Kidney (tissue), 14 donors: ENCODE results near the gene COX6B2. TPM values are rescaled to one million over a fixed set of nuclear protein-coding genes. Genes with fewer than 3 reads are reported as not detected.

ENCODE experiments used
- DNase-seq, 5 donors: peaks; one replicate each; pipeline ENCODE4 v3.0.0-alpha.2; 2013 to 2020
- FAIRE-seq: peaks from 2 replicates; lab custom pipeline; 2012; peaks lifted over from hg19 to GRCh38; lab: Jason Lieb, UNC
- H3K27ac ChIP-seq, 2 donors: one replicate each; pipeline ENCODE4 v1.7.0; 2013; ENCODE audit warnings: low read depth in 2 of 2, low read length in 2 of 2, inconsistent platforms in 1 of 2
- H3K27me3 ChIP-seq: one replicate; pipeline ENCODE4 v1.7.1; 2013; ENCODE audit warnings: low read length, inconsistent platforms; ENCODE audit not compliant: control insufficient read depth, insufficient read depth
- H3K36me3 ChIP-seq, 3 donors: one replicate each; pipeline versions ENCODE4 v1.7.0 to v1.7.1; 2013; ENCODE audit warnings: low read length in 3 of 3, control low read depth in 1 of 3, inconsistent platforms in 1 of 3; ENCODE audit not compliant: insufficient read depth in 3 of 3, control insufficient read depth in 2 of 3
- H3K4me1 ChIP-seq, 3 donors: one replicate each; pipeline versions ENCODE4 v1.7.0 to v1.7.1; 2013; ENCODE audit warnings: low read length in 3 of 3, inconsistent platforms in 1 of 3, low read depth in 1 of 3; ENCODE audit not compliant: control insufficient read depth in 2 of 3, insufficient read depth in 2 of 3
- H3K4me3 ChIP-seq, 3 donors: one replicate each; pipeline versions ENCODE4 v1.7.0 to v1.8.1; 2013; ENCODE audit warnings: low read length in 3 of 3, control low read depth in 1 of 3, inconsistent platforms in 1 of 3
- H3K9ac ChIP-seq, 3 donors: one replicate each; pipeline versions ENCODE4 v1.7.0 to v1.7.1; 2013; ENCODE audit warnings: low read length in 3 of 3, control low read depth in 1 of 3, inconsistent platforms in 1 of 3
- H3K9me3 ChIP-seq, 3 donors: one replicate each; pipeline versions ENCODE4 v1.7.0 to v1.7.1; 2013; ENCODE audit warnings: low read length in 3 of 3, control low read depth in 1 of 3, inconsistent platforms in 1 of 3; ENCODE audit not compliant: control insufficient read depth in 2 of 3, insufficient read depth in 1 of 3
- intact Hi-C: fragments of 100-400 bp; cut with DNase I; formaldehyde crosslinking; loops from one replicate; pipeline ENCODE4 v1.11.1; 2022
- polyA plus RNA-seq: library from polyadenylated mRNA; stranded (reverse); fragments of 350-450 nt; fragmentation: Illumina TruSeq; extraction: RNeasy Lipid Tissue Mini Kit (QIAGEN cat#74804); gene quantifications from one replicate; pipeline ENCODE4 v1.2.3, GENCODE V29; 2014; ENCODE audit warnings: low read depth, low replicate concordance; ENCODE audit not compliant: insufficient read depth
- total RNA-seq: library from RNA; stranded (reverse); fragmentation: NEBNext Ultra II Directional; extraction: Animal tissue kit (Norgen Biotek cat#: 25700); gene quantifications from one replicate; pipeline ENCODE4 v1.2.1, GENCODE V29; 2021
- TF ChIP-seq, protein P1 (sequence below): IDR thresholded peaks from 3 replicates; pipeline ENCODE4 v1.5.1; 2012; ENCODE audit warnings: mild to moderate bottlenecking, moderate library complexity, borderline replicate concordance; ENCODE audit not compliant: insufficient read depth; ENCODE audit errors: extremely low read depth
- donor health status: control.
- donor health status: control.
- donor health status: control.
- donor health status: control.
- donor health status: control.
- donor health status: DM: yes; HTN: yes; CAD: no.
- donor health status: Normal renal cell carcinoma (clear cell type).

The COX6B2 gene
- total and polyA plus RNA-seq, 2 donors from 2014 or later = 0.62 to 3.8 TPM

DNA sequence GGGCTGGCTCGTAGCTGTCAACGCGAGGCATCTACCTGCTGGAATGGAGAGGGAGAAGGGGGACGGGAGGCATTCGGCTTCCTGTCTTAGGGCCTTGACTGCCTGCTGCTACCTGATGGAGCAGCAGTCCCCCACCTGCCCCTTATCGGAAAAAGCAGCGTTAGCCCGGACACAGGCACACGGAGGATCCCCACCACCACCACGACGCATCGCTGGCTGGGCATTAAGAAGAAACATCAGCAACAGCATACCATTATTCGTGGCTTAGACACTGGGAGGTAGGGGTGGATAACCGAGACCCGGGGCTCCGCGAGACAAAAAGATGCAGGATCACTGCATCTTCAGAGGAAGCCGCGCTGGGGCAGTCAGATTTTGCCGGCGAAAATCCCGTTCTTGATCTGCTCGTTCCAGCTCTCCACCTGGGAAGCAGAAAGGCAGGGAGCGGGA is 1.1 kb downstream of the COX6B2 start:
- Histone ChIP-seq H3K9me3 (no peaks in the 10 kb centered on the region), H3K27me3 (peaks cover 15% of the 10 kb centered on the region), H3K9ac (no peak overlapping the region), H3K27ac (no peak overlapping the region), H3K36me3 (no peaks in the 10 kb centered on the region), H3K4me1 (peaks cover 0 to 6% (median 0%) of the 10 kb centered on the region in 3 donors), H3K4me3 (peak overlapping the region; percentile 16 to 37 (median 32))
- TF ChIP-seq, protein P1, sequence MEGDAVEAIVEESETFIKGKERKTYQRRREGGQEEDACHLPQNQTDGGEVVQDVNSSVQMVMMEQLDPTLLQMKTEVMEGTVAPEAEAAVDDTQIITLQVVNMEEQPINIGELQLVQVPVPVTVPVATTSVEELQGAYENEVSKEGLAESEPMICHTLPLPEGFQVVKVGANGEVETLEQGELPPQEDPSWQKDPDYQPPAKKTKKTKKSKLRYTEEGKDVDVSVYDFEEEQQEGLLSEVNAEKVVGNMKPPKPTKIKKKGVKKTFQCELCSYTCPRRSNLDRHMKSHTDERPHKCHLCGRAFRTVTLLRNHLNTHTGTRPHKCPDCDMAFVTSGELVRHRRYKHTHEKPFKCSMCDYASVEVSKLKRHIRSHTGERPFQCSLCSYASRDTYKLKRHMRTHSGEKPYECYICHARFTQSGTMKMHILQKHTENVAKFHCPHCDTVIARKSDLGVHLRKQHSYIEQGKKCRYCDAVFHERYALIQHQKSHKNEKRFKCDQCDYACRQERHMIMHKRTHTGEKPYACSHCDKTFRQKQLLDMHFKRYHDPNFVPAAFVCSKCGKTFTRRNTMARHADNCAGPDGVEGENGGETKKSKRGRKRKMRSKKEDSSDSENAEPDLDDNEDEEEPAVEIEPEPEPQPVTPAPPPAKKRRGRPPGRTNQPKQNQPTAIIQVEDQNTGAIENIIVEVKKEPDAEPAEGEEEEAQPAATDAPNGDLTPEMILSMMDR = no peak
- DNase-seq (no peak), FAIRE-seq (no peak)
- intact Hi-C loops = no loop called here

DNA sequence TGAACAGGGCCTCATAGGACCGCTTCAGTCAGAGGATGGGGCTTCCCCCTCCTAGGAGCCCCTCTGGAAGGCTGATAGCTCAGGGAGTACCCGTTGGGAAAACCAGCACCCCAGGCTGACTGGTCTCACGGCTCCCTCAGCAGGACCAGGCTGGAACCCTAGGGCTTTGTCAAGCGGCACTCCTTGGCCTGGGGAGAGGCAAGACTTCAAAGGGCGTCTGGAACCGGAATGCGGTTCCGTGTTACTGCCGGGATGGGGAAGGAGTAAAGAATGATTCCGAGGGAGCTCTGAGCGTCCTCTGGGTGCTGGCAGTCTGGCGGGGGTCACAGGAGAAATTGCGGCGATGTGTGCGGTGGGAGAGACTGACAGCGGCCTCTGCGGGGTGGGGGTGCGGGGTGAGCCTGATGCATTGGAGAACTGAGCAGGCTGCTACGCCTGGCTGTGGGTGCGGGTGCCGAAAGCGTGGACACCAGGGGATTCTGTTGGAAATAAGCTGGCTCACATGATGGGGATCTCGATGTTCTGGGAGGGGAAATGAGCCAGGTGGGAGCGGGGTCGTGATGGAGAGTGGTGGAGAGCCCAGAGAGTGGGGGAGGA is 1.9 kb downstream of the COX6B2 start:
- FAIRE-seq (no peak), DNase-seq (no peak)
- H3K36me3 ChIP-seq = no peaks in the 10 kb centered on the region
- no peak overlapping the region for H3K9ac ChIP-seq
- intact Hi-C loops = no loop called here
- H3K4me3 ChIP-seq = no peak overlapping the region
- peaks cover 15% of the 10 kb centered on the region for H3K27me3 ChIP-seq
- TF ChIP-seq, protein P1 = no peak
- peaks cover 0 to 6% (median 0%) of the 10 kb centered on the region in 3 donors for H3K4me1 ChIP-seq
- no peaks in the 10 kb centered on the region for H3K9me3 ChIP-seq
- H3K27ac ChIP-seq = no peak overlapping the region

DNA sequence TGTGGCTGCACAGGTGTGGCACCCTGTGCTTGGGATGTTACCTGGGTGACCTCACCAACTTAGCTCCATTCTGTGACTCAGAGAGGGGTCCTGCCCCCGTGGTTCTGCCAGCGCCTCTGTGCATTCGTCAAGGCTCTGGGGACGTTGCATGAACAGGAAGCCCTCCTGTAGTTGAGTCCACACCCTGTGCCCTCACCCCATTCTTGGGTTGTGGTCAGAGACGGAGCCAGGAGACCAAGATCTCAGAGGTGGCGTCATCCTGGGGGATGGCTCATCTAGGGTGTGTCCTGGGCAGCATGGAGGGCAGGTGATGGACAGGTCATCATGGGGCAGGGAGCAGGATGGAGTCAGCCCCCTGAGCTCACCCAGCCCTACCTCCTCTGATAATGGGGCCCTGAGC is 2.5 kb downstream of the COX6B2 start:
- TF ChIP-seq, protein P1 = no peak
- Histone ChIP-seq H3K4me3 (no peak overlapping the region), H3K36me3 (no peaks in the 10 kb centered on the region), H3K4me1 (peaks cover 0 to 6% (median 0%) of the 10 kb centered on the region in 3 donors), H3K27me3 (peaks cover 15% of the 10 kb centered on the region), H3K9ac (no peak overlapping the region), H3K9me3 (no peaks in the 10 kb centered on the region), H3K27ac (no peak overlapping the region)
- DNase-seq = peak in 1 of 5 donors; percentile 35
- FAIRE-seq = no peak
- intact Hi-C loops = no loop called here
